Measurements from ENCODE around the gene AIMP2. TPM values are rescaled to one million over a fixed set of nuclear protein-coding genes. Genes with fewer than 3 reads are reported as not detected.
A peak's percentile ranks its signal among the peaks of the same experiment; 100 is the strongest.

Gene AIMP2
- total RNA-seq, 2 donors from 2014 or later = 21.5 to 45.2 TPM

DNA sequence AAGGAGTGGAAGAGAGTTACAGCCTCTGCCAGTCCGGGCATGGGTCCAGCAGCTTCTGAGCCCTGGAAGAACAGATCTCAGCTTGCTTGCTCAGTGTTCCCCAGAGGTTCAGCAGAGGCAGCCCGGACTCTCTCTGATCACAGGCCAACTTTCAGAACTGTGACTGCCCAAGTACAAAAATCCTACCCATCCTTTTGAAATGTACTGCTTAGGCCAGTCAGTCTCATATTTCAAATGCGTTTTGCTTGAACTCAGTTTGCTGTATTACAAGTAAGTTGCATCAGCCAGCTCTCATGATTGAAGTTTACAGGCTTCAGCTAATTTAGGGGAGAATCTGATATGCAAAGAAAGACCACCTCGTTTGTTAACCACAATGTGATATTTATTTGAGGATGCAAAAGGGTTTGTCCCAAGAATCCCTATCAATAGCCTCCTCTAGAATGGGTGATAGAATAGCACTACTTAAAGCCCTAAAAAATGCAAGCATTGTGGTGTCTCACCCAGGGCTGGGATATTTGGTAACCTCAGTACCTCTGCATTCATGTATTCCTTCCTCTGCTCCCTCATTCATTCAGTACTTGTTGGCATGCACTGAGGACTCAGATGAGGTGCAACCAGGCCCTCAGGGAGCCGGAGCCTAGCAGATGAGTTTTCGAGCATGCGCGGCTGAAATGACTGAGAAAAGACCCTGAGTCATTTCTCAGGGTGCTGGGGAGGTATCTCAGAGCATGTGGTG lies 7.0 kb downstream of the AIMP2 start:
- peak; percentile 36 for ATAC-seq (replicated peaks)
- Mint-ChIP-seq H3K4me1 (no peaks in the 10 kb centered on the region), H3K4me3 (no peak overlapping the region), H3K27me3 (no peaks in the 10 kb centered on the region), H3K27ac (peak overlapping the region; percentile 50), H3K36me3 (ENCODE audit: low read depth) (peaks cover 86% of the 10 kb centered on the region), H3K9me3 (no peaks in the 10 kb centered on the region)

DNA sequence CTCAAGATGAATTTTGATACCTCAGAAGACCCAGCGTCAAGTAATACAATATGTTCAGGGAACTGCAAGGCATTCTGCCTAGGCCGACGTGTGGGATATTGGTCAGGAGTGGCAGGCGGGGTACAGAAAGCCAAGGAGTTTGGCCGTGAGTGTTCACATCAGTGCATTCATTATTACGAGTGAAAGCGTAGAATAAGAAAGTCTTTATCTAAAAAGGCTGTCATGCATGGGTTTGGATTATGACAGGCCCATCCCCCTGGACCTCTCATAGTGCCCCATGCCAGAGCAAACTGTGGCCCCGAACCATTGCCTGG lies 7.5 kb downstream of the AIMP2 start:
- no peaks in the 10 kb centered on the region for H3K4me1 Mint-ChIP-seq
- H3K36me3 Mint-ChIP-seq (ENCODE audit: low read depth) = peaks cover 86% of the 10 kb centered on the region
- ATAC-seq (replicated peaks) = no peak
- H3K27ac Mint-ChIP-seq = peak overlapping the region; percentile 50
- no peaks in the 10 kb centered on the region for H3K27me3 Mint-ChIP-seq
- no peaks in the 10 kb centered on the region for H3K9me3 Mint-ChIP-seq
- H3K4me3 Mint-ChIP-seq = no peak overlapping the region

DNA sequence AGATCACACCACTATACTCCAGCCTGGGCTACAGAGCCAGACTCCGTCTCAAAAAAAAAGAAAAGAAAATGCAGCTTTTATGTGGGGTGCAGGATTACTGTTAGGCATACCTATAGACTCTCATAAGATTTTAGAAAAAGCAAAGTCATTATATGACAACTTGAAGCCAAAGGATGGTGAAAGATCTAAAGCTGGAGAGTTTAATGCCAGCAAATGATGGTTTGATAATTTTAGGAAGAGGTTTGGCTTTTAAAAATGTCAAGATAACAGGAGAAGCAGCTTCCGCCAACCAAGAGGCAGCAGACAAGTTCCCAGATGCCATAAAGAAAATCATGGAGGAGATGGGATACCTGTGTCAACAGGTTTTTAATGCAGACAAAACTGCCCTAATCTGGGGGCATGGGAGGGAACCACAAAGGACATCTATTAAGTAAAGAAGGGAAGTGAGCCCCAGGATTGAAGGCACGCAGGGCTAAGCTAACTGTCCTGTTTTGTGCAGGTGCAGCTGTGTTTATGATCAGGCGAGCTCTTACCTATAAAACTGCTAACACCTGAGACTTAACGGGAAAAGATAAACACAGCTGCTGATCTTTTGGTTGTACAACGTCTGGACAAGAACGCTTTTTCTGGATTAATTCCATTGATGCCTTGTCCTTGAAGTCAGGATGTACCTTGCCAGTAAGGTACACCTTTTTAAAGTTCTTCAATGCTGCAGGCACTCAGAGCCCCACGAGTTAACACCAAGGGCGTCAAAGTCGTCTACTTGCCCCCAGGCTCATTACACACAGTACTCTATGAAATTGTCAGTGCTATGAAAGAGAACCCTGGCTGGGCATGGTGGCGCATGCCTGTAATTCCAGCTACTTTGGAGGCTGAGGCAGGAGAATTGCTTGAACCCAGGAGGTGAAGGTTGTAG lies 11.6 kb downstream of the AIMP2 start:
- H3K4me3 Mint-ChIP-seq = no peak overlapping the region
- no peak overlapping the region for H3K27ac Mint-ChIP-seq
- H3K4me1 Mint-ChIP-seq = no peaks in the 10 kb centered on the region
- no peaks in the 10 kb centered on the region for H3K27me3 Mint-ChIP-seq
- no peak for ATAC-seq (replicated peaks)
- H3K36me3 Mint-ChIP-seq (ENCODE audit: low read depth) = peaks cover 100% of the 10 kb centered on the region
- H3K9me3 Mint-ChIP-seq = no peaks in the 10 kb centered on the region

DNA sequence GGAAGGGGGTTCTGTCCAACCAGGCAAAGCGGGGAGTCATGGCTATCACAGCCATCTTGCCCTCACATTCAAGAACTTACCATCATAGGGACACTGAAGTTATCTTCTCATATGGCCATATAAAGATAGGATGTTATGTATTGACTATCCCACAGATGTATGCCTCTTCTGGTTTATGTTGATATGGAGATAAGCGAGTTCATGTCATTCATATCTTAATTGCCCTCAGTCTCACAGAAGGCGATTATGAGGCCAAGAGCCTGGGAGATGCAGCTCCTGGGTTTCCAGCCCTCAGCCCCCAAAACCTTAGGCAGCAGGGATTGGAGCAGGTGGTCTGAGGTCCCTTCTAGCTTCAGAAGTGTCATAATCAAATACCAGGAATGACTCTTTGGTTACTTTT lies 13.6 kb downstream of the AIMP2 start:
- Mint-ChIP-seq H3K36me3 (ENCODE audit: low read depth) (peaks cover 100% of the 10 kb centered on the region), H3K27ac (no peak overlapping the region), H3K4me3 (no peak overlapping the region), H3K27me3 (no peaks in the 10 kb centered on the region), H3K4me1 (peaks cover 15% of the 10 kb centered on the region), H3K9me3 (no peaks in the 10 kb centered on the region)
- ATAC-seq (replicated peaks) = no peak

DNA sequence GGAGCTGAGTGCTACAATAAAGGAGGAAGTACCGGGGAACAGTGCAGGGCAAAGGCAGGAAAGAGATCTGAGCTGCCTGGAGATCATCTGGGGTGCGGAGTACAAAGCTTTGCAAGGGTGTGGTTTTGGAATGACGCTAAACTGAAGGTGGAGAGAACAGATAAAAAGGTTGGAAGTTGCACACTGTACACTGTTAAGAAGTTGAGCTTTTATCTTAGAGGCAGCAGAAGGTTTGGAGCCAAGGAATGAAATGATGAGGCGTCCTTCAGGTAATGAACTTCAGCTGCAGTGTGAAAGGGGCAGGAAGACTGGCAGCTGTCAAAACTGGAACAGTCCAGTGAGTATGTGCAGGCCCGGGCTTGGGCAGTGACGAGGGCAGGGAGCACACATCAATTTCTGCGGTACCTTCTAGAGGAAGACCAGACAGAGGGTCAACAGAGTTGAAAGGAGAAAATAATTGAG lies 14.9 kb downstream of the AIMP2 start:
- peak overlapping the region; percentile 18 for H3K27ac Mint-ChIP-seq
- no peaks in the 10 kb centered on the region for H3K27me3 Mint-ChIP-seq
- peaks cover 100% of the 10 kb centered on the region for H3K36me3 Mint-ChIP-seq (ENCODE audit: low read depth)
- no peak overlapping the region for H3K4me3 Mint-ChIP-seq
- H3K9me3 Mint-ChIP-seq = no peaks in the 10 kb centered on the region
- peaks cover 15% of the 10 kb centered on the region for H3K4me1 Mint-ChIP-seq
- no peak for ATAC-seq (replicated peaks)

DNA sequence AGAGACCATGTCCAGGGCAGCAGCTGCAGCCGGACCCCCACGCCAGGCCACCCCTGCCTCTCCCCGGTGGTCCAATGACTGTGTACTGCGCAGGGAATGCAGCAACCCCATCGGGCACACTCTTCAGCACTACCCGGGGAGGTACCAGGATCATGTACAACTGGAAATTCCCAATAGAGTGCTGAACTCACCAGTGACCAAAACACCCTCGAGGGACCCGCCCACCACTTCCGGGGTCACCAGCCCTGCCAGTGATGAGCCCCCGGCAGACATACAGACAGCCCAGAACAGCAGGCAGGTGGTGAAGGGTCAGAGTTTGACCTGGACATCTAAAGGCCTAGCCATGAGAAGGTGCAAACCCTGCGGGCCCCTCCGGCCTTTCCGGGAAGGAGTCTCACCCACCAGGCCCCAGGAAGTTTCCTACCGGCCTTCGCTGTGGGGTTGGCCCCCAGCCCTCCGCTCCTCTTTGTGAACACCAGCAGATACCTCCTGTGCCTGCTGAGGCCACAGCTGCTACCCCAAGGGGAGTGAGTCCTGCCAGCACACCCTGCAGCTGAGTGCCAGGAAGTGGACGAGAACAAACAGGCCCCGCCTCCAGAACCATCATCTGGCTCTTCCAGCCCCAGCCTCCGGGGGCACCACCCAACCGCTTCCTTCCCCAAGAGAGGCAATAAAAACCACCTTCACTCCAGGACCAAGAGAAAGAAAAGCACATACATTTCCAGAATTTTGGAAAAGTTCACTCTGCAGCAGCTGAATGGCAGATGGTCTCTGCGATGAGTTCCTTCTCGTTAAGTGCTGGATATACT lies 17.1 kb downstream of the AIMP2 start:
- Mint-ChIP-seq H3K36me3 (ENCODE audit: low read depth) (peaks cover 96% of the 10 kb centered on the region), H3K27ac (peak overlapping the region; percentile 96), H3K4me1 (peaks cover 15% of the 10 kb centered on the region), H3K27me3 (no peaks in the 10 kb centered on the region), H3K9me3 (no peaks in the 10 kb centered on the region), H3K4me3 (peak overlapping the region; percentile 79)
- peak; percentile 97 for ATAC-seq (replicated peaks)

DNA sequence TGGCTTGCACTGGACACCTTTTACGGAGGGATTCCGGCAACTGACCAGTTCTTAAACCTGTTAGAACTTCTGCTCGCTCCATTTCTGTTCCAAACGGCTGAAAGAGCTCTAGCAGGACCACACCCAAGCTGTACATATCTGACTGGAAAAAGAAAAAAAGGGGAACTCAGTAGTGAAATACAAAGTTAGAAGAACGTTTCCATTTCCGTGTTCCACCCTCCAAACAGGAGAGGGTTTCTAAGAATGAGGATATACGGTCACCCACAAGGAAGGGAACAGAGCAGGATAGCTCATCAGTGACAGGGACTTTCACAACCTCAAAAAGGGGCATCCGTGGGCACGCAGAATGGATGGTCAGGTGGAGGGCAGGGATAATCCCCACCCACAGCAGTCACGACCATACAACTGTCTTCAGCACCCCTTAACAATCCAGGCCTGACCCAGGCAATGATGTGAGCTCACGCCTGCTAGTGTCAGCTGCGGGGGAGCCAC lies 17.8 kb downstream of the AIMP2 start:
- H3K27ac Mint-ChIP-seq = peak overlapping the region; percentile 96
- peak overlapping the region; percentile 79 for H3K4me3 Mint-ChIP-seq
- peak; percentile 62 for ATAC-seq (replicated peaks)
- no peaks in the 10 kb centered on the region for H3K27me3 Mint-ChIP-seq
- H3K9me3 Mint-ChIP-seq = no peaks in the 10 kb centered on the region
- H3K4me1 Mint-ChIP-seq = peaks cover 19% of the 10 kb centered on the region
- H3K36me3 Mint-ChIP-seq (ENCODE audit: low read depth) = peaks cover 96% of the 10 kb centered on the region

DNA sequence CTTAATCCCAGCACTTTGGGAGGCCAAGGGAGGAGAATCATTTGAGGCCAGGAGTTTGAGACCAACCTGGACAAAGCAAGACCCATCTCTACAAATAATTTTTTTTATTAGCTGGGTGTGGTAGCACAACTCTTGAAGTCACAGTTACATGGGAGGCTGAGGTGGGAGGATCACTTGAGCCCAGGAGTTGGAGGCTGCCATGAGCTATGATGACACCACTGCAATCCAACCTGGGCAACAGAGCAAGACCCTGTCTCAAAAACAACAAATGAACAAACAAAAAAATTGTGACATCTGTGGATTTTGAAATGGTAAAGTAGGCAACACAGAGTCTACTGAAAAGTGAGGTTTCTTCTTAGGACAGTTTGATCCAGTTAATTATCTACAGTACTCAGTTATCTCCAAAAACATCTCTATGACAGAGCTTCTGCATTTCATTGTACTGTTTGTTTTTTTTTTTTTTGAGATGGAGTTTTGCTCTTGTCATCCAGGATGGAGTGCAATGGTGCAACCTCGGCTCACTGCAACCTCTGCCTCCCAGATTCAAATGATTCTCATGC lies 18.8 kb downstream of the AIMP2 start:
- H3K9me3 Mint-ChIP-seq = no peaks in the 10 kb centered on the region
- no peaks in the 10 kb centered on the region for H3K27me3 Mint-ChIP-seq
- H3K4me1 Mint-ChIP-seq = peaks cover 19% of the 10 kb centered on the region
- H3K27ac Mint-ChIP-seq = peak overlapping the region; percentile 96
- H3K4me3 Mint-ChIP-seq = peak overlapping the region; percentile 79
- no peak for ATAC-seq (replicated peaks)
- peaks cover 96% of the 10 kb centered on the region for H3K36me3 Mint-ChIP-seq (ENCODE audit: low read depth)

DNA sequence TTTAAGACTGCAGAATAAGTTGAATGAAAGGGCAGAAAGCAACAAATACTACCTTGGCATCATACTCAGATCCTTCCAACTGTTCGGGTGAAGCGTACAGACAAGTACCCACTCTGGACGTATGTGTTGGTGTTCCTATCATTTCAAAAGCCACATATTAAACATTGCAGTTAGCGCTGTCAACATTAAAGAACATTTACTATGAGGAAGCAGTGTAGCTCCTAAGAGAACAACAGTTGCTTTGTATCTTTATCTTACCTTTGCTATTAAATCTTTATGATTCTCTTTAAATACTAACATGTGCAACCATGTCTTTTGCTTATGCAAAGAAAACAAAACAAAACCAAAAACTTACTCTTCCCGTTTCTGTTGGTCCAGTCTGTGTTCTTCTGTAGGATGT lies 19.5 kb downstream of the AIMP2 start:
- Mint-ChIP-seq H3K4me3 (no peak overlapping the region), H3K4me1 (peaks cover 19% of the 10 kb centered on the region), H3K9me3 (no peaks in the 10 kb centered on the region), H3K27me3 (no peaks in the 10 kb centered on the region), H3K27ac (no peak overlapping the region), H3K36me3 (ENCODE audit: low read depth) (peaks cover 94% of the 10 kb centered on the region)
- ATAC-seq (replicated peaks) = no peak

DNA sequence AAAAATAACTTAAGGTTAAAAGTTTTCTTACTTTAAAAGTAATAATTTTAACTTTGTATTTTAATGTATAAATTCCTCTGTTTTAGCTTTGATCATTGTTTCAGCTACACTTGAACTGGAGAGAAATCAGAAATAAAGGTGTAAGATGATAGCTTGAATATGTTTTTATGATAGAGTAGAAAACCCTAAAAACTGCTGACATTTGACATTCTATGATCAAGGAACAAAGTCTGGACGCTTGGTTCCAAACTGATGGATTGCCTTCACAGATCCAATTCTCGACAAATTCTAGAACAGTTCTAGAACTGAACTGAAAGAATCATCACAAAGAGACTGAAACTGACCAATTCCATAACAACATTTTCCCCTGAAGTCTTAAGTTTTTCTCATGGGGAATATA lies 21.9 kb downstream of the AIMP2 start, which contains the start of gene ANKRD61:
ANKRD61 (plus strand) TSS at position 389 of the 400 bp plus-strand sequence; CDS start at position 389, 0 bp downstream.
- Mint-ChIP-seq H3K4me1 (peaks cover 24% of the 10 kb centered on the region), H3K9me3 (no peaks in the 10 kb centered on the region), H3K4me3 (no peak within 1 kb of the TSS), H3K36me3 (ENCODE audit: low read depth) (peaks cover 94% of the 10 kb centered on the region), H3K27ac (peak within 1 kb of the TSS; percentile 70), H3K27me3 (no peaks in the 10 kb centered on the region)
- ATAC-seq (replicated peaks) = no peak

DNA sequence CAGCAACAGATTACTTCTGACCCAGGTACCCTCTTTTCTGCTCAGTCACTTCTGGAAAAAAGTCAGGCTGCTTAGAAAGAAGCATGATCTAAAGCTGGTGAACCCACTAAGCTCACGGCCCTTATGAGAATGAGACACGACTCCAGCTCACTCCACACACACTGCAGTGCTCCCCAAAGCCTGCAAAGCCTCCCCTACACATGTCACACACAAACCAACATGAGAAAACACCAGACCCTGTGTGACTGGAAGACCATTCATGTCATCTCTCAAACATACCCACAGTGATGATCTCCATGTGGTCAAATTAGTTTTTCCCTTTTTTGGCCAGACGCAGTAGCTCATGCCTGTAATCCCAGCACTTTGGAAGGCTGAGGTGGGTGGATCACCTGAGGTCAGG lies 22.5 kb downstream of the AIMP2 start:
- Mint-ChIP-seq H3K27me3 (no peaks in the 10 kb centered on the region), H3K9me3 (no peaks in the 10 kb centered on the region), H3K27ac (peak overlapping the region; percentile 70)

DNA sequence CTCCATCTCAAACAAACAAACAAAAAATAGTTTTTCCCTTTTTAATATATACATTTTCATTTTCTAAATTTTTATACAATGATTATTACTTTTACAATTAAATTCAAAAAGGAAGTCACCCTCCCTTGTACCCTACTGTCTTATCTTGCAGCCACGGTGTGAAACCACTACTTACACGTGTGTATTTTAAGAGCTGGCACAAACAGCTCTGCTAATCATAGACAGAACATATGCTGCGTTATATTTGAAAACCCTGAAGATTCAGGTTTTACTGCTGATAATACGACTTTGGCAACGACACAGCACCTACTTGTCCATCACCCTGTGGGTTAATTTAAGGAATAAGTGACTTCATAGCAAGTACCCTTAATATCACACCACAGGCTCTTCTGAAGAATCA lies 23.1 kb downstream of the AIMP2 start:
- Mint-ChIP-seq H3K36me3 (ENCODE audit: low read depth) (peaks cover 94% of the 10 kb centered on the region), H3K4me1 (peaks cover 14% of the 10 kb centered on the region), H3K9me3 (no peaks in the 10 kb centered on the region), H3K27me3 (no peaks in the 10 kb centered on the region), H3K4me3 (no peak overlapping the region), H3K27ac (no peak overlapping the region)
- no peak for ATAC-seq (replicated peaks)

More for the DNA sequence above, 22.5 kb downstream of the AIMP2 start:
- no peak overlapping the region for H3K4me3 Mint-ChIP-seq
- peaks cover 94% of the 10 kb centered on the region for H3K36me3 Mint-ChIP-seq (ENCODE audit: low read depth)
- peaks cover 20% of the 10 kb centered on the region for H3K4me1 Mint-ChIP-seq
- ATAC-seq (replicated peaks) = no peak

DNA sequence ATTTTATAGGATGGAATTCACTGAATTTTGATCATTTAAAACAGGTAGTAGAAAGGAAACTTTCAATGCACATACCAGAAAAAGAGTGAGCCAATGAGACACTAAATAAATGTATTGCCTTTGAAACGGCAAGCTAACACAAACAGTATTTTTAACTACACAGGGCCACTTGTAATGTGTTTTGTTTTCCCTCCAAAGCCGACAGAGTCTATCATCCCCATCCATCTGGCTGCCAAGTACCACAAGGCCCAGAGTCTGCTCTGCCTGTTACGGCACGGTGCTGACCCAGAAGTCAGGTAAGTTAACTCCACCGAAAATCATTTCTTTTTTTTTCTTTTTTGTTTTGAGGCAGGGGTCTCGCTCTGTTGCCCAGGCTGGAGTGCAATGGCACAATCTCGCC lies 23.6 kb downstream of the AIMP2 start:
- H3K27ac Mint-ChIP-seq = no peak overlapping the region
- H3K9me3 Mint-ChIP-seq = no peaks in the 10 kb centered on the region
- no peak for ATAC-seq (replicated peaks)
- peaks cover 9% of the 10 kb centered on the region for H3K4me1 Mint-ChIP-seq
- H3K36me3 Mint-ChIP-seq (ENCODE audit: low read depth) = peaks cover 94% of the 10 kb centered on the region
- no peaks in the 10 kb centered on the region for H3K27me3 Mint-ChIP-seq
- no peak overlapping the region for H3K4me3 Mint-ChIP-seq

DNA sequence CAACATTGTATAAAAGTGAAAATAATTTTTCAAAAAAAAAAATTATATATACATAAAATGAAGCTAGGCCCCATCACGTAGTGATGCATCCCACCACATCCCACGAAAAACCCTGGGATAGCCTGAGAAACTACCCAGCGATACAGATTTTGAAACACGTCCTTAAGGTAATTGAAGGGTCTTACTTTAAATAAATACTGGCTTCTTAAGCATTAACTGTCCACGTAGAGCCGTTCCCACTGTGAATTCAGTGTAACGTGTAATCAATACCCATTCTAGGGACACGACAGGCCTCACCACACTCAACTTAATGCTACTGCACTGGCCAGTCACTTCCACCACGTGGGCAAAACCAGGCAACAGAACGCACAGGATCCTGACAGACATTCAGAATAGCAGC lies 26.1 kb downstream of the AIMP2 start:
- H3K9me3 Mint-ChIP-seq = no peaks in the 10 kb centered on the region
- H3K27ac Mint-ChIP-seq = no peak overlapping the region
- no peak overlapping the region for H3K4me3 Mint-ChIP-seq
- H3K36me3 Mint-ChIP-seq (ENCODE audit: low read depth) = peaks cover 96% of the 10 kb centered on the region
- no peaks in the 10 kb centered on the region for H3K27me3 Mint-ChIP-seq
- no peak for ATAC-seq (replicated peaks)
- peaks cover 9% of the 10 kb centered on the region for H3K4me1 Mint-ChIP-seq
